OCI-LY1 (cell line): ENCODE results near the gene JAG1.

ENCODE experiments used
- H2AFZ ChIP-seq: fragments of 200-600 bp; sonication (generic), shearing (Covaris generic); 2 replicates; pipeline ENCODE4 v1.6.0; 2014; ENCODE audit warnings: antibody characterized with exemption, mild to moderate bottlenecking, low read length
- H3F3A ChIP-seq: fragments of 200-600 bp; sonication (generic), shearing (Covaris generic); 2 replicates; pipeline ENCODE4 v1.6.0; 2014; ENCODE audit warnings: mild to moderate bottlenecking, antibody characterized with exemption, low read length, moderate library complexity; ENCODE audit not compliant: insufficient read depth
- H3K27ac ChIP-seq: fragments of 200-600 bp; sonication (generic); 2 replicates; pipeline ENCODE4 v1.5.1; 2014; ENCODE audit warnings: low read length, mixed run types, mild to moderate bottlenecking, low read depth; ENCODE audit not compliant: poor library complexity, severe bottlenecking
- H3K27me3 ChIP-seq: fragments of 200-600 bp; sonication (generic); 2 replicates; pipeline ENCODE4 v1.6.0; 2014; ENCODE audit warnings: antibody characterized with exemption, mild to moderate bottlenecking, low read length, moderate library complexity; ENCODE audit not compliant: insufficient read depth
- H3K36me3 ChIP-seq: fragments of 200-600 bp; sonication (generic); 2 replicates; pipeline ENCODE4 v1.6.1; 2014; ENCODE audit warnings: mild to moderate bottlenecking, antibody characterized with exemption, low read length, moderate library complexity, mixed read lengths; ENCODE audit not compliant: insufficient read depth
- H3K4me1 ChIP-seq: fragments of 200-600 bp; sonication (generic); 2 replicates; pipeline ENCODE4 v1.5.1; 2014; ENCODE audit warnings: mild to moderate bottlenecking, low read length, moderate library complexity; ENCODE audit not compliant: insufficient read depth, severe bottlenecking
- H3K4me2 ChIP-seq: fragments of 200-600 bp; sonication (generic), shearing (Covaris generic); 2 replicates; pipeline ENCODE4 v1.6.1; 2014; ENCODE audit warnings: low read length
- H3K4me3 ChIP-seq: fragments of 200-600 bp; sonication (generic); 2 replicates; pipeline ENCODE4 v1.5.1; 2014; ENCODE audit warnings: low read length, low read depth, mild to moderate bottlenecking, mixed read lengths; ENCODE audit not compliant: poor library complexity, severe bottlenecking
- H3K79me2 ChIP-seq: fragments of 200-600 bp; shearing (Covaris generic); 2 replicates; pipeline ENCODE4 v1.6.1; 2016; ENCODE audit warnings: mixed run types, low read length, mixed read lengths; ENCODE audit not compliant: insufficient read depth
- H3K9ac ChIP-seq: fragments of 200-600 bp; sonication (generic), shearing (Covaris generic); 2 replicates; pipeline ENCODE4 v1.6.1; 2014; ENCODE audit warnings: mild to moderate bottlenecking, low read length, mixed read lengths
- H3K9me2 ChIP-seq: fragments of 200-600 bp; sonication (generic), shearing (Covaris generic); 2 replicates; pipeline ENCODE4 v1.6.1; 2014; ENCODE audit warnings: low read depth, mild to moderate bottlenecking, low read length, mixed read lengths
- H3K9me3 ChIP-seq: fragments of 200-600 bp; shearing (Covaris generic); 2 replicates; pipeline ENCODE4 v1.6.1; 2014; ENCODE audit warnings: low read length, mixed read lengths
- H4K20me1 ChIP-seq: fragments of 200-600 bp; sonication (generic), shearing (Covaris generic); 2 replicates; pipeline ENCODE4 v1.6.0; 2016; ENCODE audit warnings: mild to moderate bottlenecking, low read length; ENCODE audit not compliant: insufficient read depth
- EZH2 ChIP-seq: fragments of 200-600 bp; sonication (generic), shearing (Covaris generic); IDR thresholded peaks from 2 replicates; pipeline ENCODE4 v1.8.0; 2017; ENCODE audit warnings: borderline replicate concordance, mixed run types, mild to moderate bottlenecking, antibody characterized with exemption, low read length, moderate library complexity, mixed read lengths
- TF ChIP-seq, protein P1 (sequence below): fragments of 200-600 bp; sonication (generic), shearing (Covaris generic); IDR thresholded peaks from 2 replicates; pipeline ENCODE4 v1.5.1; 2017; ENCODE audit warnings: mild to moderate bottlenecking, antibody characterized with exemption, low read length, moderate library complexity, mixed read lengths

Gene JAG1

GRCh38 chr20:10625641-10626040 lies 48.2 kb downstream of the JAG1 start:
- Histone ChIP-seq H3K4me1 (no peaks in the 10 kb centered on the region), H3K9ac (no peak overlapping the region), H3K27ac (no peak overlapping the region), H3K27me3 (no peaks in the 10 kb centered on the region), H3K9me3 (no peaks in the 10 kb centered on the region), H3K4me3 (no peak overlapping the region), H3K4me2 (no peak overlapping the region), H2AFZ (no peak overlapping the region), H3K36me3 (no peaks in the 10 kb centered on the region), H3F3A (no peaks in the 10 kb centered on the region), H3K9me2 (no peaks in the 10 kb centered on the region), H3K79me2 (no peaks in the 10 kb centered on the region), H4K20me1 (no peaks in the 10 kb centered on the region)
- TF ChIP-seq, protein P1, sequence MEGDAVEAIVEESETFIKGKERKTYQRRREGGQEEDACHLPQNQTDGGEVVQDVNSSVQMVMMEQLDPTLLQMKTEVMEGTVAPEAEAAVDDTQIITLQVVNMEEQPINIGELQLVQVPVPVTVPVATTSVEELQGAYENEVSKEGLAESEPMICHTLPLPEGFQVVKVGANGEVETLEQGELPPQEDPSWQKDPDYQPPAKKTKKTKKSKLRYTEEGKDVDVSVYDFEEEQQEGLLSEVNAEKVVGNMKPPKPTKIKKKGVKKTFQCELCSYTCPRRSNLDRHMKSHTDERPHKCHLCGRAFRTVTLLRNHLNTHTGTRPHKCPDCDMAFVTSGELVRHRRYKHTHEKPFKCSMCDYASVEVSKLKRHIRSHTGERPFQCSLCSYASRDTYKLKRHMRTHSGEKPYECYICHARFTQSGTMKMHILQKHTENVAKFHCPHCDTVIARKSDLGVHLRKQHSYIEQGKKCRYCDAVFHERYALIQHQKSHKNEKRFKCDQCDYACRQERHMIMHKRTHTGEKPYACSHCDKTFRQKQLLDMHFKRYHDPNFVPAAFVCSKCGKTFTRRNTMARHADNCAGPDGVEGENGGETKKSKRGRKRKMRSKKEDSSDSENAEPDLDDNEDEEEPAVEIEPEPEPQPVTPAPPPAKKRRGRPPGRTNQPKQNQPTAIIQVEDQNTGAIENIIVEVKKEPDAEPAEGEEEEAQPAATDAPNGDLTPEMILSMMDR, result no peak
- TF ChIP-seq EZH2, result no peak

GRCh38 chr20:10622657-10623418 lies 51.0 kb downstream of the JAG1 start:
- no peak overlapping the region for H3K27ac ChIP-seq
- H3F3A ChIP-seq, result no peaks in the 10 kb centered on the region
- TF ChIP-seq, protein P1, result no peak
- TF ChIP-seq EZH2, result no peak
- no peak overlapping the region for H2AFZ ChIP-seq
- H3K27me3 ChIP-seq, result no peaks in the 10 kb centered on the region
- no peaks in the 10 kb centered on the region for H3K36me3 ChIP-seq
- H3K4me1 ChIP-seq, result no peaks in the 10 kb centered on the region
- H4K20me1 ChIP-seq, result no peaks in the 10 kb centered on the region
- H3K79me2 ChIP-seq, result no peaks in the 10 kb centered on the region
- H3K4me2 ChIP-seq, result no peak overlapping the region
- H3K9ac ChIP-seq, result no peak overlapping the region
- no peaks in the 10 kb centered on the region for H3K9me2 ChIP-seq
- H3K9me3 ChIP-seq, result no peaks in the 10 kb centered on the region
- no peak overlapping the region for H3K4me3 ChIP-seq

DNA sequence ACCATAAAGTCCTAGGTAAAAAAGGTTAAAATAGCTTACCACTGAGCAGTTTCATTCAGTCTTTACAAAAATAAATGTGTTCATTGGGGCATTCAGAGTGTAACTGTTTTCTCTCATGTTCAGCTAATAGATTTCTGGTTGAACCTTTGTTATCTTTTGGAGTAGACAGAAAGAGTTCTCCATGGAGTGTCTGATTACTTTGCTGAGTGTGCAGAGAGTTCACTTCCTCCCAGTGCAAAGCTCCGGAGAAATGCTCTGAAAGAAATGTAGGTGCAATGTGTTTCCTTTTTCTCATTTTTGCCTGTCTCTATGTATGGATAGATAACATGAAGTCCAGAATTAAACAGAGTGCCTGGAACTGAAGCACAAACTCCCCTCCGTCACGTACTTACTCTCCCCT lies 52.6 kb downstream of the JAG1 start:
- Histone ChIP-seq H4K20me1 (no peaks in the 10 kb centered on the region), H3K9me2 (no peaks in the 10 kb centered on the region), H3K27ac (no peak overlapping the region), H3K4me3 (no peak overlapping the region), H3F3A (no peaks in the 10 kb centered on the region), H2AFZ (no peak overlapping the region), H3K79me2 (no peaks in the 10 kb centered on the region), H3K36me3 (no peaks in the 10 kb centered on the region), H3K27me3 (no peaks in the 10 kb centered on the region), H3K4me1 (no peaks in the 10 kb centered on the region), H3K9me3 (no peaks in the 10 kb centered on the region), H3K4me2 (no peak overlapping the region), H3K9ac (no peak overlapping the region)
- TF ChIP-seq, protein P1, result no peak
- no peak for TF ChIP-seq EZH2
